Dendritic cell treated with granulocyte-macrophage colony-stimulating factor and Interleukin-4, amounts not matched to agents 40 ng/mL and 50 ng/mL, for 4 days (primary cell): ENCODE data around the gene UNC5C.

ENCODE experiments used
- H3K27ac Mint-ChIP-seq: one replicate; pipeline ENCODE4 v1.8.0; 2022; ENCODE audit warnings: mild to moderate bottlenecking, mixed read lengths
- H3K27me3 Mint-ChIP-seq: one replicate; pipeline ENCODE4 v1.8.0; 2022; ENCODE audit warnings: mild to moderate bottlenecking, mixed read lengths
- H3K36me3 Mint-ChIP-seq: one replicate; pipeline ENCODE4 v1.8.0; 2022; ENCODE audit warnings: low read depth, mixed read lengths
- H3K4me1 Mint-ChIP-seq: one replicate; pipeline ENCODE4 v1.8.0; 2022; ENCODE audit warnings: low read depth, mixed read lengths
- H3K4me3 Mint-ChIP-seq: one replicate; pipeline ENCODE4 v1.8.0; 2022; ENCODE audit warnings: mild to moderate bottlenecking, moderate library complexity, mixed read lengths
- H3K9me3 Mint-ChIP-seq: one replicate; pipeline ENCODE4 v1.8.0; 2022; ENCODE audit warnings: mixed read lengths
- intact Hi-C: fragments of 100-400 bp; cut with micrococcal nuclease; formaldehyde crosslinking; loops from one replicate; pipeline ENCODE4 v1.15.0; 2022

The UNC5C gene

GRCh38 chr4:95248720-95249425 lies 299.9 kb downstream of the UNC5C start:
- intact Hi-C loops: no loop called here
- Mint-ChIP-seq H3K9me3 (no peaks in the 10 kb centered on the region), H3K4me3 (no peak overlapping the region), H3K4me1 (no peaks in the 10 kb centered on the region), H3K27me3 (no peaks in the 10 kb centered on the region), H3K36me3 (no peaks in the 10 kb centered on the region), H3K27ac (no peak overlapping the region)

- Mint-ChIP-seq H3K4me3 (no peak overlapping the region), H3K36me3 (no peaks in the 10 kb centered on the region), H3K4me1 (no peaks in the 10 kb centered on the region), H3K9me3 (no peaks in the 10 kb centered on the region), H3K27me3 (no peaks in the 10 kb centered on the region), H3K27ac (no peak overlapping the region)
- intact Hi-C loops: no loop called here
Measured at GRCh38 chr4:95243892-95244291, 304.9 kb downstream of the UNC5C start.

DNA sequence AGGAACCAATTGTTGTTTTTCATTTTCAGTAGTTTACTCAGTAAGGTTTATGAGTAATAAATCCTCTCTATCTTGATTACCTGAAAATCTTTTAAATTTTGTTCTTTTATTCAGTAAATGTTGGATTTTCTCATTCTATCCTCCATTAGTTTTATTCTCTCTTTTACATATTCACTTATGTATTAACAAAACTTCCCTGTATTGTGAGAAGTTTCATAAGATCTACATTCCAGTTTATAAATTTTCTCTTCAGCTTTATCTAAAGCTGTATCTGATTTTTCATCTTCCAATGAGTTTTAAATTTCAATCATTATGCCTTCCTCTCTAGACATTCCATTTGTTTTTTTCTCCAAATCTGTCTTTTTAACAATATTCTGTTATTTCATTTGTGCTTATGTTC lies 310.2 kb downstream of the UNC5C start:
- intact Hi-C loops: no loop called here
- H3K27me3 Mint-ChIP-seq: no peaks in the 10 kb centered on the region
- no peaks in the 10 kb centered on the region for H3K4me1 Mint-ChIP-seq
- H3K27ac Mint-ChIP-seq: no peak overlapping the region
- no peaks in the 10 kb centered on the region for H3K36me3 Mint-ChIP-seq
- no peak overlapping the region for H3K4me3 Mint-ChIP-seq
- H3K9me3 Mint-ChIP-seq: no peaks in the 10 kb centered on the region

GRCh38 chr4:95232358-95233156 lies 316.2 kb downstream of the UNC5C start:
- H3K27me3 Mint-ChIP-seq: no peaks in the 10 kb centered on the region
- H3K4me3 Mint-ChIP-seq: no peak overlapping the region
- intact Hi-C loops: no loop called here

DNA sequence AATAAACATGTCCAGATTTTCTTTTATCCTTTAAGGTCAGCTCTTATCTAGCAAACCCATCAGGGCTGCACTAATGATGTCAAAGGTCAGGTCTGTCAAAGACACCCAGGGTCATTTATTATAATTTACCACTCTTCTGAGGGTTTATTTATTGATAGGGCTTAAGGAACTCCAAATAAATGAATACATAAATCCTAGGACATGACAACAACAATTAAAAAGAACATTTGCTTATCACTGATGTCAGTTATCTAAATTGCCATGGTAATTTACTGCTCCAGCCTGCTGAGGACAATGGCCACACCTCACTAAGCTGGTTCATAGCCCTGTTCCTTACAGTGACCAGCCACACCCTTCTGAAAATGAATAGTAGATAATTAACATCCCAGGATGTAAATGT lies 317.1 kb downstream of the UNC5C start:
- Mint-ChIP-seq H3K4me3 (no peak overlapping the region), H3K36me3 (no peaks in the 10 kb centered on the region), H3K4me1 (no peaks in the 10 kb centered on the region), H3K27ac (no peak overlapping the region), H3K27me3 (no peaks in the 10 kb centered on the region), H3K9me3 (no peaks in the 10 kb centered on the region)
- intact Hi-C loops: no loop called here

More at GRCh38 chr4:95232358-95233156, 316.2 kb downstream of the UNC5C start:
- Mint-ChIP-seq H3K36me3 (no peaks in the 10 kb centered on the region), H3K27ac (no peak overlapping the region), H3K9me3 (no peaks in the 10 kb centered on the region), H3K4me1 (no peaks in the 10 kb centered on the region)

GRCh38 chr4:95225849-95226248 lies 322.9 kb downstream of the UNC5C start:
- H3K4me1 Mint-ChIP-seq: no peaks in the 10 kb centered on the region
- no peak overlapping the region for H3K27ac Mint-ChIP-seq
- no peaks in the 10 kb centered on the region for H3K9me3 Mint-ChIP-seq
- H3K36me3 Mint-ChIP-seq: no peaks in the 10 kb centered on the region
- H3K27me3 Mint-ChIP-seq: no peaks in the 10 kb centered on the region
- intact Hi-C loops: no loop called here
- no peak overlapping the region for H3K4me3 Mint-ChIP-seq

GRCh38 chr4:95224402-95224801 lies 324.4 kb downstream of the UNC5C start:
- intact Hi-C loops: no loop called here
- Mint-ChIP-seq H3K27ac (no peak overlapping the region), H3K4me1 (no peaks in the 10 kb centered on the region), H3K9me3 (no peaks in the 10 kb centered on the region), H3K36me3 (no peaks in the 10 kb centered on the region), H3K4me3 (no peak overlapping the region), H3K27me3 (no peaks in the 10 kb centered on the region)

- Mint-ChIP-seq H3K27ac (no peak overlapping the region), H3K36me3 (no peaks in the 10 kb centered on the region), H3K9me3 (no peaks in the 10 kb centered on the region), H3K4me1 (peaks cover 16% of the 10 kb centered on the region), H3K27me3 (no peaks in the 10 kb centered on the region), H3K4me3 (no peak overlapping the region)
- intact Hi-C loops: no loop called here
Measured at GRCh38 chr4:95220205-95221175, 328.3 kb downstream of the UNC5C start.

- H3K27me3 Mint-ChIP-seq: no peaks in the 10 kb centered on the region
- H3K9me3 Mint-ChIP-seq: no peaks in the 10 kb centered on the region
- intact Hi-C loops: no loop called here
- H3K4me1 Mint-ChIP-seq: peaks cover 17% of the 10 kb centered on the region
- no peak overlapping the region for H3K4me3 Mint-ChIP-seq
- no peak overlapping the region for H3K27ac Mint-ChIP-seq
- no peaks in the 10 kb centered on the region for H3K36me3 Mint-ChIP-seq
Measured at GRCh38 chr4:95219109-95219508, 329.7 kb downstream of the UNC5C start.

GRCh38 chr4:95217197-95217596 lies 331.6 kb downstream of the UNC5C start:
- H3K9me3 Mint-ChIP-seq: no peaks in the 10 kb centered on the region
- H3K27me3 Mint-ChIP-seq: peaks cover 3% of the 10 kb centered on the region
- intact Hi-C loops: no loop called here

DNA sequence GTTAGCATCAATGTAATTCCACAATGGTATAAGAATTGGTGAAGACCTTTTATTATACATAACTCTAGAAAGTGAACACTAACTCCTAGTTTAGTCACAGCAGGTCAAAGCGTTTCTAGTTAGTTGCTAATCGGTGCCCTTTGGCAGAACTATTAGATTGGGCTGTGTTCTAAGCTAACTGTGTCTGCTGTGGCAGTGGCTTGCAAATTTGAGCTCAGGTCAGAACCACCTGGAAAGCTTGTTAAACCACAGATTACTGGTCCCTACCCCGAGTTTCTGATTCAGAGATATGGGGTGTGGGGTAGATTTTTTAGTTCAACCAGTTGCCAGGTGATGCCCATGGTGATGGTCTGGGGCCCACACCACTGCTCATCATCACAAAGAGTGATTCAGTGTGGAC lies 332.1 kb downstream of the UNC5C start:
- Mint-ChIP-seq H3K27ac (no peak overlapping the region), H3K4me3 (no peak overlapping the region), H3K36me3 (no peaks in the 10 kb centered on the region), H3K27me3 (peaks cover 3% of the 10 kb centered on the region), H3K4me1 (peaks cover 27% of the 10 kb centered on the region), H3K9me3 (no peaks in the 10 kb centered on the region)
- intact Hi-C loops: no loop called here

More at GRCh38 chr4:95217197-95217596, 331.6 kb downstream of the UNC5C start:
- Mint-ChIP-seq H3K27ac (no peak overlapping the region), H3K4me1 (peaks cover 25% of the 10 kb centered on the region), H3K4me3 (no peak overlapping the region), H3K36me3 (no peaks in the 10 kb centered on the region)

DNA sequence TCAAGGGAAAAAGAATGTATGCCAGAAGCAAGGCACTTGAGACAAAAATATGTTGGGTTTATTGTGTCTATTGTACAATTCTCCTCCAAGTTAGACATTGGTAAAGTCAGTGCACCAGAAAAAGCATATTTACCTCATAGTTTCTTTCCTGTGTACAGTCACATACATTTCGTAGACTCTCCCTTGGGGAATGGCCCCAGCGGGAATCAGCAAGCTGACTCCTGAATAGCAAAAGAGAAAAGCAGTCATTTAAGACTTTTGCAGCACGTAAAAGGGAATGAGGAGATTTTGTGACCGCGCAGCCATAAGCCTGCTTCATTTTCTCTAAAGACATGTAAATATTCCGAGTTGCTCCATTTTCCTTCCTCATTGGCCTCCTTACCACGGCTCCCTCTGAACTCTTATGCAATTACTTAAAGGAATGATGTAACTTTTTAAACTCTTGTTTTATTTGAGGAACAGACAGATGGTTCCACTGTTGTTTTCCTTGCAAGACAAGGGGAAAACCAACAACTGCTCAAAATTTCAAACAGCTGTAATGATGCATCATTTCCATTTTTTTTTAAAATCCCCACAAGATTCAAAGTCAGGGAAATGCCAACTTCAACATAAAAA lies 332.7 kb downstream of the UNC5C start:
- intact Hi-C loops: no loop called here
- Mint-ChIP-seq H3K27me3 (peaks cover 3% of the 10 kb centered on the region), H3K4me1 (peaks cover 27% of the 10 kb centered on the region), H3K4me3 (no peak overlapping the region), H3K27ac (no peak overlapping the region), H3K36me3 (no peaks in the 10 kb centered on the region), H3K9me3 (no peaks in the 10 kb centered on the region)

GRCh38 chr4:95215043-95215442 lies 333.7 kb downstream of the UNC5C start:
- H3K36me3 Mint-ChIP-seq: no peaks in the 10 kb centered on the region
- no peak overlapping the region for H3K4me3 Mint-ChIP-seq
- H3K27me3 Mint-ChIP-seq: peaks cover 3% of the 10 kb centered on the region
- H3K9me3 Mint-ChIP-seq: no peaks in the 10 kb centered on the region
- intact Hi-C loops: no loop called here
- H3K27ac Mint-ChIP-seq: no peak overlapping the region
- H3K4me1 Mint-ChIP-seq: peaks cover 27% of the 10 kb centered on the region
